GM23338 (cell line): ENCODE measurements around the gene HAUS5.
"Not testable (repeated sequence)": the region's sequence is repeated elsewhere in the genome, so short reads cannot be mapped to it uniquely, and the experiment has no call there.

Experiments
- EZH2 ChIP-seq: fragments of 200-600 bp; sonication (generic); IDR thresholded peaks from one replicate; pipeline ENCODE4 v1.8.0; 2017; ENCODE audit warnings: antibody characterized with exemption, mild to moderate bottlenecking, low read depth; ENCODE audit not compliant: unreplicated experiment
- TF ChIP-seq, protein P1 (sequence below), 2 experiments: fragments of 200-600 bp in 1 of 2; sonication (generic) in 1 of 2; conservative IDR thresholded peaks; 2 replicates each; pipeline versions ENCODE4 v1.5.1 to v1.6.1; 2016 to 2017; ENCODE audit warnings: antibody characterized with exemption in 2 of 2, low read depth in 2 of 2, mild to moderate bottlenecking in 2 of 2, moderate library complexity in 1 of 2

DNA sequence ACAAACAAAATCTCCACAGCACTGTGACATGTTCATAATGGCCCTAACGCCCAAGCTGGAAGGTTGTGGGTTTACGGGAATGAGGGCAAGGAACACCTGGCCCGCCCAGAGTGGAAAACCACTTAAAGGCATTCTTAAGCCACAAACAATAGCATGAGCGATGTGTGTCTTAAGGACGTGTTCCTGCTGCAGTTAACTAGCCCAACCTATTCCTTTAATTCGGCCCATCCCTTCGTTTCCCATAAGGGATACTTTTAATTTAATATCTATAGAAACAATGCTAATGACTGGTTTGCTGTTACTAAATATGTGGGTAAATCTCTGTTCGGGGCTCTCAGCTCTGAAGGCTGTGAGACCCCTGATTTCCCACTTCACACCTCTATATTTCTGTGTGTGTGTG lies 5.4 kb upstream of the HAUS5 start:
- TF ChIP-seq, protein P1, sequence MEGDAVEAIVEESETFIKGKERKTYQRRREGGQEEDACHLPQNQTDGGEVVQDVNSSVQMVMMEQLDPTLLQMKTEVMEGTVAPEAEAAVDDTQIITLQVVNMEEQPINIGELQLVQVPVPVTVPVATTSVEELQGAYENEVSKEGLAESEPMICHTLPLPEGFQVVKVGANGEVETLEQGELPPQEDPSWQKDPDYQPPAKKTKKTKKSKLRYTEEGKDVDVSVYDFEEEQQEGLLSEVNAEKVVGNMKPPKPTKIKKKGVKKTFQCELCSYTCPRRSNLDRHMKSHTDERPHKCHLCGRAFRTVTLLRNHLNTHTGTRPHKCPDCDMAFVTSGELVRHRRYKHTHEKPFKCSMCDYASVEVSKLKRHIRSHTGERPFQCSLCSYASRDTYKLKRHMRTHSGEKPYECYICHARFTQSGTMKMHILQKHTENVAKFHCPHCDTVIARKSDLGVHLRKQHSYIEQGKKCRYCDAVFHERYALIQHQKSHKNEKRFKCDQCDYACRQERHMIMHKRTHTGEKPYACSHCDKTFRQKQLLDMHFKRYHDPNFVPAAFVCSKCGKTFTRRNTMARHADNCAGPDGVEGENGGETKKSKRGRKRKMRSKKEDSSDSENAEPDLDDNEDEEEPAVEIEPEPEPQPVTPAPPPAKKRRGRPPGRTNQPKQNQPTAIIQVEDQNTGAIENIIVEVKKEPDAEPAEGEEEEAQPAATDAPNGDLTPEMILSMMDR (conservative IDR thresholded peaks at IDR 0.05; ENCODE audit: low read depth in 2 of 2): not testable (repeated sequence)
- not testable (repeated sequence) for TF ChIP-seq EZH2
